Stimulated activated CD8-positive, alpha-beta memory T cell treated with anti-CD3 and anti-CD28 coated beads, Interleukin-4, amount 100 ng/mL, for 1 hour (primary cell): ENCODE measurements around the gene RASIP1.
"Not testable (repeated sequence)": the region's sequence is repeated elsewhere in the genome, so short reads cannot be mapped to it uniquely, and the experiment has no call there.

ENCODE experiments used
- DNase-seq, 2 donors: peaks; one replicate each; pipeline ENCODE4 v3.0.0-alpha.2; 2020; ENCODE audit warnings: low read depth in 2 of 2, low spot score in 1 of 2

The RASIP1 gene

GRCh38 chr19:48740164-48740972 lies at the start of gene RASIP1:
RASIP1 (minus strand) TSS chr19:48740610; CDS start chr19:48740282, 328 bp downstream.
- no peak for DNase-seq

GRCh38 chr19:48787331-48787730 lies 46.9 kb upstream of the RASIP1 start:
- not testable (repeated sequence) for DNase-seq

GRCh38 chr19:48786422-48786821 lies 46.0 kb upstream of the RASIP1 start:
- not testable (repeated sequence) for DNase-seq

- no peak for DNase-seq
Observed at GRCh38 chr19:48784527-48784926, 44.1 kb upstream of the RASIP1 start.

- DNase-seq, result no peak
Observed at GRCh38 chr19:48780631-48781391, 40.4 kb upstream of the RASIP1 start.

- DNase-seq, result no peak
Observed at GRCh38 chr19:48779636-48780035, 39.2 kb upstream of the RASIP1 start.

GRCh38 chr19:48777720-48778119 lies 37.3 kb upstream of the RASIP1 start:
- no peak for DNase-seq

GRCh38 chr19:48777139-48777538 lies 36.7 kb upstream of the RASIP1 start:
- no peak for DNase-seq

GRCh38 chr19:48772503-48772953 lies 32.1 kb upstream of the RASIP1 start:
- DNase-seq, result no peak

- no peak for DNase-seq
Observed at GRCh38 chr19:48770734-48771472, 30.5 kb upstream of the RASIP1 start.

- DNase-seq, result no peak
Observed at GRCh38 chr19:48770266-48770665, 29.9 kb upstream of the RASIP1 start.

- DNase-seq, result no peak
Observed at GRCh38 chr19:48768994-48769713, 28.7 kb upstream of the RASIP1 start.

- not testable (repeated sequence) for DNase-seq
Observed at GRCh38 chr19:48768171-48768753, 27.9 kb upstream of the RASIP1 start.

GRCh38 chr19:48765816-48766215 lies 25.4 kb upstream of the RASIP1 start:
- DNase-seq, result not testable (repeated sequence)

- DNase-seq, result no peak
Observed at GRCh38 chr19:48760504-48761205, 20.2 kb upstream of the RASIP1 start.

- no peak for DNase-seq
Observed at GRCh38 chr19:48757741-48758144, 17.3 kb upstream of the RASIP1 start.

GRCh38 chr19:48757089-48757675 lies 16.8 kb upstream of the RASIP1 start:
- no peak for DNase-seq

- DNase-seq, result no peak
Observed at GRCh38 chr19:48756686-48757085, 16.3 kb upstream of the RASIP1 start.

GRCh38 chr19:48756212-48756611 lies 15.8 kb upstream of the RASIP1 start:
- no peak for DNase-seq
